K562 (cell line): ENCODE measurements around the gene NIN.

ENCODE experiments used
- ARID4B ChIP-seq: sonication (generic); formaldehyde crosslinking; IDR thresholded peaks from 2 replicates; pipeline ENCODE4 v1.8.0; 2022; ENCODE audit warnings: mild to moderate bottlenecking, missing genetic modification reagents
- EZH2 ChIP-seq: IDR thresholded peaks from 2 replicates; pipeline ENCODE4 v1.6.1; 2012; ENCODE audit warnings: low read depth, mild to moderate bottlenecking, inconsistent platforms, low read length, borderline replicate concordance
- FOS ChIP-seq: IDR thresholded peaks from 3 replicates; pipeline ENCODE4 v1.6.1; 2011; ENCODE audit not compliant: insufficient read length; ENCODE audit errors: extremely low read depth
- GTF3C2 ChIP-seq: IDR thresholded peaks from 3 replicates; pipeline ENCODE4 v1.6.1; 2011; ENCODE audit warnings: borderline replicate concordance, mild to moderate bottlenecking, moderate library complexity; ENCODE audit not compliant: insufficient read length; ENCODE audit errors: extremely low read depth
- MED1 ChIP-seq: sonication (generic); formaldehyde crosslinking; IDR thresholded peaks from 2 replicates; pipeline ENCODE4 v1.8.1; 2023; ENCODE audit warnings: missing genetic modification reagents, borderline replicate concordance
- NFE2 ChIP-seq: IDR thresholded peaks from 2 replicates; pipeline ENCODE4 v1.6.1; 2014; ENCODE audit warnings: antibody characterized with exemption, low read depth
- NFRKB ChIP-seq: fragments of 450-650 bp; IDR thresholded peaks from 2 replicates; pipeline ENCODE4 v1.6.1; 2016; ENCODE audit warnings: low read depth
- POLR2A ChIP-seq: fragments of 450-650 bp; conservative IDR thresholded peaks from 2 replicates; pipeline ENCODE4 v1.6.1; 2016
- RAD21 ChIP-seq, 2 experiments: fragments of 250-450 bp in 1 of 2; fragments of 450-650 bp in 1 of 2; sonication (Bioruptor Pico) in 1 of 2; formaldehyde crosslinking in 1 of 2; IDR thresholded peaks in 1 of 2; conservative IDR thresholded peaks in 1 of 2; 2 replicates each; pipeline versions ENCODE4 v1.4.0 to v1.8.0; 2020 to 2022; ENCODE audit warnings: mild to moderate bottlenecking in 2 of 2, moderate library complexity in 1 of 2
- RFX5 ChIP-seq: IDR thresholded peaks from 2 replicates; pipeline ENCODE4 v1.6.1; 2011; ENCODE audit warnings: low read depth, mild to moderate bottlenecking, improper control_type of control experiment, low read length
- U2AF2 ChIP-seq: fragments of 200-400 bp; formaldehyde crosslinking; optimal IDR thresholded peaks from 2 replicates; pipeline ENCODE3; 2017; ENCODE audit warnings: low read depth, mild to moderate bottlenecking, low read length
- XRCC5 ChIP-seq: fragments of 200-400 bp; formaldehyde crosslinking; IDR thresholded peaks from 2 replicates; pipeline ENCODE4 v1.6.1; 2017; ENCODE audit warnings: low read depth, mild to moderate bottlenecking, low read length
- TF ChIP-seq, protein P1 (sequence below), 2 experiments: fragments of 450-650 bp; formaldehyde crosslinking in 1 of 2; IDR thresholded peaks; 2 replicates each; pipeline versions ENCODE4 v1.4.0 to v1.6.1; 2014 to 2020; ENCODE audit warnings: mild to moderate bottlenecking in 2 of 2, borderline replicate concordance in 1 of 2, low read depth in 1 of 2

DNA sequence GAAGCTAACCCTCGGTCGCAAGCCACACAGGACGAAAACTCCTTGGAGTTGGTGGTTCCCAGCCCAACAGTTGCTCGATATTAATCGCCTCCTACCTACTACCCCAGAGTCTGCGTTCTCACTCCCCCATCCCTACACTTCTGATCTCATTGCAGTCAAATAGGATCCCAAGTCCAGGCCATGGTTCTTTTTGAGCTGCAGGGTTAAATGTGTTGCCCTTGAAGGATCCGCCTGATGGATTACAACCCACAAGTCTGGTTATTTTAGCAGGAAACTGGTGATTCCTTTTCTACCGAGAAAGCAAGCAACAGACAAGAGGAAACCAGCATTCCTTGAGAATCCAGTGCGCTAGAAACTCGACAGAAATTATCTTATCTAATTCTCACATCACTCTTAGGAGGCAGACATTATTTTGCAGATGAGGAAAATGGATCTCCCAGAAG is 785 bp upstream of the NIN start:
- TF ChIP-seq MED1 (CRISPR knock-in tag) (no peak), ARID4B (no peak), U2AF2 (no peak), GTF3C2 (no peak), RAD21 (CRISPR knock-in tag; conservative IDR thresholded peaks at IDR 0.05 in 1 of 2, IDR thresholded peaks at IDR 0.05 in 1 of 2) (no peak), RFX5 (no peak), FOS (no peak), XRCC5 (no peak), EZH2 (no peak), NFE2 (no peak), POLR2A (no peak), NFRKB (no peak)
- TF ChIP-seq, protein P1, sequence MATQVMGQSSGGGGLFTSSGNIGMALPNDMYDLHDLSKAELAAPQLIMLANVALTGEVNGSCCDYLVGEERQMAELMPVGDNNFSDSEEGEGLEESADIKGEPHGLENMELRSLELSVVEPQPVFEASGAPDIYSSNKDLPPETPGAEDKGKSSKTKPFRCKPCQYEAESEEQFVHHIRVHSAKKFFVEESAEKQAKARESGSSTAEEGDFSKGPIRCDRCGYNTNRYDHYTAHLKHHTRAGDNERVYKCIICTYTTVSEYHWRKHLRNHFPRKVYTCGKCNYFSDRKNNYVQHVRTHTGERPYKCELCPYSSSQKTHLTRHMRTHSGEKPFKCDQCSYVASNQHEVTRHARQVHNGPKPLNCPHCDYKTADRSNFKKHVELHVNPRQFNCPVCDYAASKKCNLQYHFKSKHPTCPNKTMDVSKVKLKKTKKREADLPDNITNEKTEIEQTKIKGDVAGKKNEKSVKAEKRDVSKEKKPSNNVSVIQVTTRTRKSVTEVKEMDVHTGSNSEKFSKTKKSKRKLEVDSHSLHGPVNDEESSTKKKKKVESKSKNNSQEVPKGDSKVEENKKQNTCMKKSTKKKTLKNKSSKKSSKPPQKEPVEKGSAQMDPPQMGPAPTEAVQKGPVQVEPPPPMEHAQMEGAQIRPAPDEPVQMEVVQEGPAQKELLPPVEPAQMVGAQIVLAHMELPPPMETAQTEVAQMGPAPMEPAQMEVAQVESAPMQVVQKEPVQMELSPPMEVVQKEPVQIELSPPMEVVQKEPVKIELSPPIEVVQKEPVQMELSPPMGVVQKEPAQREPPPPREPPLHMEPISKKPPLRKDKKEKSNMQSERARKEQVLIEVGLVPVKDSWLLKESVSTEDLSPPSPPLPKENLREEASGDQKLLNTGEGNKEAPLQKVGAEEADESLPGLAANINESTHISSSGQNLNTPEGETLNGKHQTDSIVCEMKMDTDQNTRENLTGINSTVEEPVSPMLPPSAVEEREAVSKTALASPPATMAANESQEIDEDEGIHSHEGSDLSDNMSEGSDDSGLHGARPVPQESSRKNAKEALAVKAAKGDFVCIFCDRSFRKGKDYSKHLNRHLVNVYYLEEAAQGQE (IDR thresholded peaks at IDR 0.05; ENCODE audit: borderline replicate concordance) = no peak
- TF ChIP-seq, protein P1 (CRISPR knock-in tag; IDR thresholded peaks at IDR 0.05; ENCODE audit: low read depth) = no peak
